ENCODE measurements around the gene GFY.
"Not testable (repeated sequence)": the region's sequence is repeated elsewhere in the genome, so short reads cannot be mapped to it uniquely, and the experiment has no call there.

The GFY gene

GRCh38 chr19:49440439-49441209, 15.4 kb downstream of the GFY start:
- DNase-seq (ENCODE audit: low read depth): no peak
- TF ChIP-seq, protein P1, sequence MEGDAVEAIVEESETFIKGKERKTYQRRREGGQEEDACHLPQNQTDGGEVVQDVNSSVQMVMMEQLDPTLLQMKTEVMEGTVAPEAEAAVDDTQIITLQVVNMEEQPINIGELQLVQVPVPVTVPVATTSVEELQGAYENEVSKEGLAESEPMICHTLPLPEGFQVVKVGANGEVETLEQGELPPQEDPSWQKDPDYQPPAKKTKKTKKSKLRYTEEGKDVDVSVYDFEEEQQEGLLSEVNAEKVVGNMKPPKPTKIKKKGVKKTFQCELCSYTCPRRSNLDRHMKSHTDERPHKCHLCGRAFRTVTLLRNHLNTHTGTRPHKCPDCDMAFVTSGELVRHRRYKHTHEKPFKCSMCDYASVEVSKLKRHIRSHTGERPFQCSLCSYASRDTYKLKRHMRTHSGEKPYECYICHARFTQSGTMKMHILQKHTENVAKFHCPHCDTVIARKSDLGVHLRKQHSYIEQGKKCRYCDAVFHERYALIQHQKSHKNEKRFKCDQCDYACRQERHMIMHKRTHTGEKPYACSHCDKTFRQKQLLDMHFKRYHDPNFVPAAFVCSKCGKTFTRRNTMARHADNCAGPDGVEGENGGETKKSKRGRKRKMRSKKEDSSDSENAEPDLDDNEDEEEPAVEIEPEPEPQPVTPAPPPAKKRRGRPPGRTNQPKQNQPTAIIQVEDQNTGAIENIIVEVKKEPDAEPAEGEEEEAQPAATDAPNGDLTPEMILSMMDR (IDR thresholded peaks at IDR 0.05; ENCODE audit: insufficient read depth, low read depth, low read length, missing control alignments): no peak
- no peak overlapping the region for H3K4me3 ChIP-seq (ENCODE audit: low read length)

DNA sequence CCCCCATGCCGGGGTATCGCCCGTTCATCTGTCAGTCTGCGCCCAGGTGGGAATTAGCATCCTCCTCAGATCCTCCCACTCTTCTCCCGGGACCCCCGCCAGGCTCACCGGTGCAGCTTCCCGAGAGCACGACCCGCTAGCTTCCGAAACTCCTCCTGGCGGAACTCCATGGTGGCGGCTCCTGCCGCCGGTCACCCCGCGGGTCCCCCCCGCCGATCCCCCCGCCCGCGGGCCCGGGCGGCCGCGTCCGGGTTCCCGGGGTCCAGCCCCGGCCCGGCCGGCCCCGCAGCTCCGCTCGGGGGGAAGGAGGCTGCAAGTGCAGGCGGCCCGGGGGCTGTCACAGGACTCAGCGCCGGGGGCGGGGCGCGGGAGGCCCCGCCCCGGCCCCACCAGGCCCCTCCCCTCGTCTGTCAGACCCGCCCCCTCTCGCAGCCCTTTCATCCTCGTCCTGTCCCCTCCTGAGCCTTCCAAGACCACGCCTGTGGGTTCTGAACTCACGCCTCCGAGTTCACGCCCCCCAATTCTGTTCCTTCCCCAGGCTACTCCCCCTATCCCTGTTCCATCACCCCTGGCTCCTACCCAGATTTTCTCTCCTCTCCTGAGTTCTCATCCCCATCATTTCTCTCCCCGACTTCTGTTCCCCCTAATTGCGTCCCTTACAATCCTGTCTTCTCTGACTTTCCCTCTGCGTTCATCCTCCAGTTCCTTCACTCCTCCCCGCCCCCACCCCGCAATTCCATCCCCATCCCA, 16.2 kb downstream of the GFY start, which contains the start of gene SLC17A7:
Gene SLC17A7 (minus strand): TSS at position 318 of the 750 bp plus-strand sequence. CDS start 148 bp downstream, at position 170.
- DNase-seq (ENCODE audit: low read depth): no peak
- TF ChIP-seq, protein P1 (IDR thresholded peaks at IDR 0.05; ENCODE audit: insufficient read depth, low read depth, low read length, missing control alignments): no peak
- H3K4me3 ChIP-seq (ENCODE audit: low read length): no peak within 1 kb of the TSS

DNA sequence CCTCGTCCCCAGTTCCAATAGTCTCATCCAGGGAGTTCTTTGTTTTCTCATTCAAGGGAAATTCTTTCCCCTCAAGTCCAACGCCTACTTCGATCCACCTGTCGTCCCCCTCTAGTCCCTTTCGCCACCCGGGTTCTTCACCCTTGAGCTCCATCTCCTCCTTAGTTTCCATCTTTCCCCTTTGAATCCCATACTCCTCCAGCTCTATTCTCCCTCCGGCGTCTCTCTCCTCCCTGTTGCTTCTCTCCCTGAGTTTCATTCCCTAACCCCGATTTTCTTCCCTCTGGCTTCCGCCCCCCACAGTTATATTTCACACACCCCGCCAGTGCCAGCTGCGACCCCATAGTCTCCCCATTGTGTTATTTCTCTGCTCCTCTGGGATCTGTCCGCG, 16.8 kb downstream of the GFY start:
- DNase-seq (ENCODE audit: low read depth): no peak
- H3K4me3 ChIP-seq (ENCODE audit: low read length): no peak overlapping the region
- TF ChIP-seq, protein P1 (IDR thresholded peaks at IDR 0.05; ENCODE audit: insufficient read depth, low read depth, low read length, missing control alignments): no peak

DNA sequence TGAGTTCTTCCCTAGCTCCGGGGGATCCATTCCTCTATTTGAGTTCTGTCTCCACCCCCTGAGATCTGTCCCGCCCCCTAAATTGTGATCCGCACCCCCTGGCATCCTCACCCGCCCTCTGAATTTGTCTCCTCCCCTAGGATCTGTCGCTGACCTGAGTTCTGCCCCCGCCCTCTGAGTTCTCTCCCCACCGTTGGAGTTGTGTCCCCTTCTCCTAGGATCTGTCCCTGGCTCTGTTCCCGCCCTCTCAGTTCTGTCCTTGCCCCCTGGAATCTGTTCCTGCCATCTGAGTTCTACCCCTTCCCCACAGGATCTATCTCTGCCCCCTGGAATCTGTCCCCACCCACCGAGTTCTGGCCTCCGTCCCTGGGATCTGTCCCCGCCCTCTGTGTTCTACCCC, 17.2 kb downstream of the GFY start:
- TF ChIP-seq, protein P1 (IDR thresholded peaks at IDR 0.05; ENCODE audit: insufficient read depth, low read depth, low read length, missing control alignments): no peak
- DNase-seq (ENCODE audit: low read depth): no peak
- H3K4me3 ChIP-seq (ENCODE audit: low read length): peak overlapping the region; percentile 71

GRCh38 chr19:49442771-49443365, 17.7 kb downstream of the GFY start:
- H3K4me3 ChIP-seq (ENCODE audit: low read length): peak overlapping the region; percentile 71
- TF ChIP-seq, protein P1 (IDR thresholded peaks at IDR 0.05; ENCODE audit: insufficient read depth, low read depth, low read length, missing control alignments): no peak
- peak; percentile 95 for DNase-seq (ENCODE audit: low read depth)

- peak; percentile 94 for DNase-seq (ENCODE audit: low read depth)
- peak overlapping the region; percentile 71 for H3K4me3 ChIP-seq (ENCODE audit: low read length)
- TF ChIP-seq, protein P1 (IDR thresholded peaks at IDR 0.05; ENCODE audit: insufficient read depth, low read depth, low read length, missing control alignments): peak; percentile 72
These were observed 18.3 kb downstream of the GFY start for GRCh38 chr19:49443366-49444099.

GRCh38 chr19:49444100-49444700, 19.0 kb downstream of the GFY start:
- H3K4me3 ChIP-seq (ENCODE audit: low read length); DNase-seq (ENCODE audit: low read depth): not testable (repeated sequence)
